SK-N-MC (cell line): Measurements from ENCODE around the gene IGFL1.

Experiments
- EZH2 ChIP-seq: fragments of 200-600 bp; sonication (generic); IDR thresholded peaks from one replicate; pipeline ENCODE4 v1.6.1; 2017; ENCODE audit warnings: antibody characterized with exemption
- FOXP2 ChIP-seq: optimal IDR thresholded peaks from 2 replicates; pipeline ENCODE3; 2011; ENCODE audit warnings: mild to moderate bottlenecking, moderate library complexity; ENCODE audit not compliant: insufficient read depth; ENCODE audit errors: extremely low read length, control extremely low read depth
- POLR2AphosphoS5 ChIP-seq: IDR thresholded peaks from 2 replicates; pipeline ENCODE4 v1.6.1; 2012; ENCODE audit warnings: mild to moderate bottlenecking, low read depth, low read length, borderline replicate concordance

GRCh38 chr19:46232029-46232428 is 2.5 kb downstream of the IGFL1 start:
- TF ChIP-seq POLR2AphosphoS5: no peak
- no peak for TF ChIP-seq EZH2
- TF ChIP-seq FOXP2: no peak
